ENCODE measurements around the gene MAD1L1. TPM values are rescaled to one million over a fixed set of nuclear protein-coding genes. Genes with fewer than 3 reads are reported as not detected.

The MAD1L1 gene
- total RNA-seq, 2 donors from 2014 or later = 59.1 to 61.4 TPM

DNA sequence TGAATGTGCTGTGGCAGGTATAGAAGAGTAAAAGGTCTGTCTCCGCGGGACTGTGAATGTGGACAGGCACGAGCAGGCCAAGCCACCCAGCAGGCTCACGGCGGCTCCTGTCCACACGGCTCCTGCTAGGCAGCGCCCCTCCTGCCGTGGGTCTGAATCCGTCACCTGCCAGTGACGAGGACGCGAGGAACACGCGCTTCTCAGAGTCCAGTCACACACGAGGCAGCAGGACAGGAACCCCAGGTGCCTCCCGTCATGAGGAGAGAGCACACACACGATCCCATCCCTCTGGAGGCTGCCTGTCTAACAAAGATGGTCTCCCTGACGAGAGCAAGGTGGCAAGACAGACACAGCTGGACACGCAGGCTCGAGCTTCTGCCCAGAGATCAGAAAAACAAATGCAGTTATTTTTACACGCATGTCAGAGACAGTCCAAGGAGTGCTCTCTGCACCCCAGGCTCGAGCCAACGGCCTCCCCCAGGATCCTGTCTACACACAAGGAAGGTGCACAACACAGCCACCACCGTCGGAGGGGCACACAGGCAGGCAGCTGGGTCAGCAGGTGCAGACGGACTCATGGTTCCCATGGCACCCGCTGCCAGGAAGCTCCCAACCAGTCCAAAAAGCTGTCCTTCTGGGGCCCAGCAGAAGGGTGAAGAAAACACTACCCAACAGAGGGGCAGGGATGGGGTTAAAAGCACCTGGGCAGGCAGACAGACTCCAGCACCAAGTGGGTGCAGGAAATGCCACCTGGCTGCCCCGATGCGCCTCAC, 103.2 kb downstream of the MAD1L1 start:
- no peak overlapping the region for H3K4me3 Mint-ChIP-seq
- H3K27ac Mint-ChIP-seq = no peak overlapping the region
- Histone ChIP-seq H3K27ac (ENCODE audit: low read depth, low read length) (peak overlapping the region; percentile 18), H3K4me3 (ENCODE audit: low read length) (no peak overlapping the region), H3K4me1 (ENCODE audit: control insufficient read depth, insufficient read depth, low read length) (no peaks in the 10 kb centered on the region), H3K27me3 (ENCODE audit: control insufficient read depth, insufficient read depth, low read length, poor library complexity, severe bottlenecking) (no peaks in the 10 kb centered on the region), H3K9ac (ENCODE audit: extremely low read depth, low read length, poor library complexity, severe bottlenecking) (no peak overlapping the region), H3K9me3 (ENCODE audit: control insufficient read depth, low read length) (no peaks in the 10 kb centered on the region), H3K36me3 (ENCODE audit: control insufficient read depth, insufficient read depth, low read length) (peaks cover 18% of the 10 kb centered on the region)
- 94% methylated on average over 20 to 29 of the region's 29 CpGs for WGBS, 2 experiments (ENCODE audit: insufficient coverage in 1 of 2, insufficient read length in 1 of 2)
- TF ChIP-seq, protein P1, sequence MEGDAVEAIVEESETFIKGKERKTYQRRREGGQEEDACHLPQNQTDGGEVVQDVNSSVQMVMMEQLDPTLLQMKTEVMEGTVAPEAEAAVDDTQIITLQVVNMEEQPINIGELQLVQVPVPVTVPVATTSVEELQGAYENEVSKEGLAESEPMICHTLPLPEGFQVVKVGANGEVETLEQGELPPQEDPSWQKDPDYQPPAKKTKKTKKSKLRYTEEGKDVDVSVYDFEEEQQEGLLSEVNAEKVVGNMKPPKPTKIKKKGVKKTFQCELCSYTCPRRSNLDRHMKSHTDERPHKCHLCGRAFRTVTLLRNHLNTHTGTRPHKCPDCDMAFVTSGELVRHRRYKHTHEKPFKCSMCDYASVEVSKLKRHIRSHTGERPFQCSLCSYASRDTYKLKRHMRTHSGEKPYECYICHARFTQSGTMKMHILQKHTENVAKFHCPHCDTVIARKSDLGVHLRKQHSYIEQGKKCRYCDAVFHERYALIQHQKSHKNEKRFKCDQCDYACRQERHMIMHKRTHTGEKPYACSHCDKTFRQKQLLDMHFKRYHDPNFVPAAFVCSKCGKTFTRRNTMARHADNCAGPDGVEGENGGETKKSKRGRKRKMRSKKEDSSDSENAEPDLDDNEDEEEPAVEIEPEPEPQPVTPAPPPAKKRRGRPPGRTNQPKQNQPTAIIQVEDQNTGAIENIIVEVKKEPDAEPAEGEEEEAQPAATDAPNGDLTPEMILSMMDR (conservative IDR thresholded peaks at IDR 0.05) = no peak
- H3K27me3 Mint-ChIP-seq (ENCODE audit: insufficient read depth) = no peaks in the 10 kb centered on the region
- no peaks in the 10 kb centered on the region for H3K9me3 Mint-ChIP-seq
- DNase-seq = no peak
- H3K4me1 Mint-ChIP-seq = no peaks in the 10 kb centered on the region
- peaks cover 27% of the 10 kb centered on the region for H3K36me3 Mint-ChIP-seq (ENCODE audit: low read depth)

DNA sequence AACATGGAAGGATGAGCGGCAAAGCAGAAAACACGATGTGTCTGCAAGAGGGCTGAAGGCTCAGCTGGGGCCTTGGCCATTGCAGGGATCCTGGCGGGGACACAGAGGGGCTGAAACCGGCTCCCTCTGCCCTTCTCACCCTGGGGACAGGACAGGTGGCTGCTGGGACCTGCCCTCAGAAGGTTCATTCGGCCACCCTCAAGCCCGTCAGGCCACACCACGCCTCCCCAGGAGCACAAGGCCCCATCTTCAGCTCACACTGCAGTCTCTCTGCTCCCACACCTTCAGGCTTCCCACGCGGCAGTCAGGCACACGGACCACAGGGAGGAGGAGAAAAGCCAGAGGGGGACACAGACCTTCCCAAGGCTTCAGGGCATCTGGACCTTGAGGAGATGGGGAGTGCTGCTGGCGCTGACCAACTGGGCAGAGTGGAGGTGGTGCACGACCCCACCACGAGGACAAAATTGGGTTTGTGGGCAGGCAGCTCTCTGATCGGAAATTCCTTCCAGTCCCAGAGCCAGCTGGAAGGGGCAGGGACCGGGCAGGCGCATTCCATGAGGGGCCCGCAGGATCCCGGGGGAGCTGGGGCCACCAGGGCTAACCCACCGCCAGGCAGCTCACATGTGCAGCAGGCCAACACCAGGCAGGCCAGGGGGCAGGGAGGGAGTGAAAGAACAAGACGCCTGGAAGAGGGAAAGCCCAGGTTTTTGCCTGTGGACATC, 104.0 kb downstream of the MAD1L1 start:
- Mint-ChIP-seq H3K27me3 (ENCODE audit: insufficient read depth) (no peaks in the 10 kb centered on the region), H3K4me1 (no peaks in the 10 kb centered on the region), H3K4me3 (no peak overlapping the region), H3K9me3 (no peaks in the 10 kb centered on the region), H3K36me3 (ENCODE audit: low read depth) (peaks cover 20% of the 10 kb centered on the region), H3K27ac (peak overlapping the region; percentile 70)
- TF ChIP-seq, protein P1 (conservative IDR thresholded peaks at IDR 0.05) = no peak
- Histone ChIP-seq H3K4me3 (ENCODE audit: low read length) (no peak overlapping the region), H3K36me3 (ENCODE audit: control insufficient read depth, insufficient read depth, low read length) (peaks cover 11% of the 10 kb centered on the region), H3K27me3 (ENCODE audit: control insufficient read depth, insufficient read depth, low read length, poor library complexity, severe bottlenecking) (no peaks in the 10 kb centered on the region), H3K9ac (ENCODE audit: extremely low read depth, low read length, poor library complexity, severe bottlenecking) (no peak overlapping the region), H3K27ac (ENCODE audit: low read depth, low read length) (peak overlapping the region; percentile 18), H3K9me3 (ENCODE audit: control insufficient read depth, low read length) (no peaks in the 10 kb centered on the region), H3K4me1 (ENCODE audit: control insufficient read depth, insufficient read depth, low read length) (no peaks in the 10 kb centered on the region)
- 90 to 91% methylated on average over 14 to 20 of the region's 20 CpGs for WGBS, 2 experiments (ENCODE audit: insufficient coverage in 1 of 2, insufficient read length in 1 of 2)
- no peak for DNase-seq

DNA sequence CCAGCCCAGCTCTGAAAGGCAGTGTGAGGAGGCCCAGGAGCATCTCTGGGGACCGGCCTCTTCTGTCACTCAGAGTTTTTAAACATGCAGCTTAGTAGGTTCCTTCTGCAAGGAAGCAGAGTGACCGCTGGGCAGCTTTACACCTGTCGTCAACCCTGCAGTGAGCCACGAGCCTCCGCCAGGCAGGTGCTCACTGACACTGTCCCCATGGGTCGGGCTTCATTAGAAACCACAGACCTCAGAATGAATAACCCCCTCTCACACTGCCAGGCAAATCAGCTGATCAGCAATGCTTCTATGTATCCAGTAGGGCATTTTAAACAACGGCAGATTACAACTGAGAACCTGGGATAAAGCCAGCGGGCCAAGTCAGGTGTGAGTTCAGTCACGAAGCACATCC, 106.1 kb downstream of the MAD1L1 start:
- Mint-ChIP-seq H3K4me3 (no peak overlapping the region), H3K27me3 (ENCODE audit: insufficient read depth) (no peaks in the 10 kb centered on the region)

More for the DNA sequence above, 106.1 kb downstream of the MAD1L1 start:
- Histone ChIP-seq H3K4me3 (ENCODE audit: low read length) (no peak overlapping the region), H3K36me3 (ENCODE audit: control insufficient read depth, insufficient read depth, low read length) (no peaks in the 10 kb centered on the region), H3K27ac (ENCODE audit: low read depth, low read length) (no peak overlapping the region), H3K4me1 (ENCODE audit: control insufficient read depth, insufficient read depth, low read length) (no peaks in the 10 kb centered on the region), H3K9ac (ENCODE audit: extremely low read depth, low read length, poor library complexity, severe bottlenecking) (no peak overlapping the region), H3K9me3 (ENCODE audit: control insufficient read depth, low read length) (no peaks in the 10 kb centered on the region), H3K27me3 (ENCODE audit: control insufficient read depth, insufficient read depth, low read length, poor library complexity, severe bottlenecking) (no peaks in the 10 kb centered on the region)
- DNase-seq = no peak
- H3K4me1 Mint-ChIP-seq = no peaks in the 10 kb centered on the region
- H3K9me3 Mint-ChIP-seq = no peaks in the 10 kb centered on the region
- no peak overlapping the region for H3K27ac Mint-ChIP-seq
- 89% methylated on average over 9 of the region's 9 CpGs for WGBS, 2 experiments (ENCODE audit: insufficient coverage in 1 of 2, insufficient read length in 1 of 2)
- H3K36me3 Mint-ChIP-seq (ENCODE audit: low read depth) = peaks cover 17% of the 10 kb centered on the region
- TF ChIP-seq, protein P1 (conservative IDR thresholded peaks at IDR 0.05) = no peak

Measured in endodermal cell (in vitro differentiated cells).